ENCODE results near the gene OR51B5. TPM values are rescaled to one million over a fixed set of nuclear protein-coding genes. Genes with fewer than 3 reads are reported as not detected.

Gene OR51B5
- total and polyA plus RNA-seq, 2 of the 4 experiments (the other 2 are of a cell fraction): 0.09 to 0.54 TPM

DNA sequence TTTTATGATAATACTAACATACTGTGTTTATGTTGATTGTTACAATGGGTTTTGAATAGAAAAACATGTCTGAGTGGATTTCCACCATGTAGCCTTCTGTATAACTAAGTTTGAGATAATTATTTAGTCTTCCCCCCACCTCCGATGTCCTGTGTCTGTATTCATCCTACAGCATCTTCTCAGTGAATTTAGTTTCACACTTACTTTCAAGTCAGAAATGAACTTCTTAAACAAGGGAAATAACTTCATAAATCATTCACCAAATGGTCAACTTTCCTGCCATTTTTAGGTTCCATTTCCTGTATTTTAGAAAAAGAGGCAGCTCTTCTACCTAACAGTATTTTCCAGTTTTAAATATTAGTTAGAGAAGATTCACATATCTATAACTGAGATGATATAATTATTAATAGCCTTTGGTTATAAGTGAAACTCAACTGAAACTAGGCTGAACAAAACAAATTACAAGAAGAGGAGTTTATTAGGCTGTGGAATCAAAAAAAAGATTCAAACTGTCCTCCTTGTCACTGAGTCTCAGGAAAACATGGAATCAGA is 3.5 kb downstream of the OR51B5 start:
- DNase-seq (no peak), ATAC-seq (ENCODE audit: low read depth) (no peak)
- peak overlapping the region; percentile 66; the same call in 2 of the 3 replicates for H2BK15ac ChIP-seq (ENCODE audit: low read depth, low read length)
- H4K5ac ChIP-seq (ENCODE audit: low read depth, low read length): peak overlapping the region; percentile 82; the same call in 1 of the 2 replicates
- H4K20me1 ChIP-seq (ENCODE audit: insufficient read depth, low read length): no peaks in the 10 kb centered on the region
- peak overlapping the region; percentile 94; the same call in 1 of the 2 replicates for H2BK120ac ChIP-seq (ENCODE audit: low read depth, low read length)
- peak overlapping the region; percentile 85; the same call in 1 of the 2 replicates for H3K18ac ChIP-seq (ENCODE audit: low read depth, low read length)
- peak overlapping the region; percentile 75 to 78; a peak in 2 of 4 replicates for H4K8ac ChIP-seq (ENCODE audit: low read depth in 2 of 2, low read length in 2 of 2)
- H3K23ac ChIP-seq (ENCODE audit: low read depth, low read length): no peak overlapping the region
- intact Hi-C loops (cut with micrococcal nuclease) (no loop called here), dilution Hi-C loops (cut with HindIII; ENCODE audit: low sequenced_read_pairs, unreplicated experiment) (no loop called here), in situ Hi-C loops (cut with MboI; ENCODE audit: low sequenced_read_pairs) (no loop called here)
- H3K27me3 ChIP-seq (ENCODE audit: control insufficient read depth, insufficient read depth, low read length): no peaks in the 10 kb centered on the region
- H3K9me3 ChIP-seq (ENCODE audit: control insufficient read depth, insufficient read depth, low read length): no peaks in the 10 kb centered on the region
- peaks cover 14% of the 10 kb centered on the region for H3K4me1 ChIP-seq (ENCODE audit: control insufficient read depth, insufficient read depth, low read length)
- peak overlapping the region; percentile 93 for H2BK20ac ChIP-seq (ENCODE audit: low read depth, low read length)
- no peak overlapping the region for H3K14ac ChIP-seq (replicated peaks; ENCODE audit: low read depth, low read length)
- H2BK5ac ChIP-seq (ENCODE audit: low read depth, low read length, poor library complexity, severe bottlenecking): peak overlapping the region; percentile 46
- ChIA-PET CTCF (no interaction called here), POLR2A (ENCODE audit: unreplicated experiment) (no interaction called here)
- peaks cover 7% of the 10 kb centered on the region; the same call in 1 of the 2 replicates for H3K9me1 ChIP-seq (ENCODE audit: insufficient read depth, low read length)
- no peaks in the 10 kb centered on the region for H3K36me3 ChIP-seq (ENCODE audit: control insufficient read depth, insufficient read depth, low read length)
- H2AFZ ChIP-seq (replicated peaks; ENCODE audit: low read length, poor library complexity): no peak overlapping the region
- H3K9ac ChIP-seq (ENCODE audit: low read depth, low read length): no peak overlapping the region
- peak overlapping the region; percentile 21 for H4K91ac ChIP-seq (ENCODE audit: insufficient read depth, low read depth, low read length)
- no peaks in the 10 kb centered on the region for H3K79me1 ChIP-seq (ENCODE audit: low read depth in 1 of 2, low read length in 2 of 2)
- peak overlapping the region; percentile 86; the same call in 1 of the 2 replicates for H3K4ac ChIP-seq (ENCODE audit: low read depth, low read length)
- H3K27ac ChIP-seq (ENCODE audit: insufficient read depth, low read length): no peak overlapping the region
- no peak overlapping the region for H3K4me2 ChIP-seq (ENCODE audit: low read depth, low read length)
- no peak overlapping the region for H3K4me3 ChIP-seq (ENCODE audit: insufficient read depth, low read depth, low read length)
- WGBS, 2 experiments (ENCODE audit: extremely low coverage in 2 of 2, insufficient read length in 1 of 2): no CpG with 5 or more reads among the region's 1 CpG
- H2AK5ac ChIP-seq (ENCODE audit: low read depth, low read length): no peak overlapping the region; the same call in 1 of the 2 replicates
- BruUV-seq (replicated peaks): no TSS peak
- TF ChIP-seq RFX5 (IDR thresholded peaks at IDR 0.05; ENCODE audit: low read depth, low read length) (no peak), BHLHE40 (IDR thresholded peaks at IDR 0.05; ENCODE audit: low read depth, low read length) (no peak), NFE2L2 (IDR thresholded peaks at IDR 0.05; ENCODE audit: low read depth, low read length) (no peak), RAD21 (IDR thresholded peaks at IDR 0.05; ENCODE audit: low read length) (no peak), ELK1 (IDR thresholded peaks at IDR 0.05; ENCODE audit: borderline replicate concordance, low read depth, low read length) (no peak), POLR2A (IDR thresholded peaks at IDR 0.05; ENCODE audit: low read depth, low read length) (no peak), CEBPB (IDR thresholded peaks at IDR 0.05; ENCODE audit: low read depth, low read length) (no peak), CHD1 (IDR thresholded peaks at IDR 0.05; ENCODE audit: low read depth, low read length) (no peak), MAFK (IDR thresholded peaks at IDR 0.05; ENCODE audit: low read depth, low read length) (no peak), USF2 (IDR thresholded peaks at IDR 0.05; ENCODE audit: low read depth, low read length) (no peak), SMC3 (IDR thresholded peaks at IDR 0.05; ENCODE audit: low read depth, low read length) (no peak), MXI1 (IDR thresholded peaks at IDR 0.05; ENCODE audit: borderline replicate concordance, low read depth, low read length) (no peak), FOS (IDR thresholded peaks at IDR 0.05; ENCODE audit: low read depth, low read length) (no peak), MAZ (IDR thresholded peaks at IDR 0.05; ENCODE audit: borderline replicate concordance, low read depth, low read length) (no peak), RCOR1 (IDR thresholded peaks at IDR 0.05; ENCODE audit: insufficient replicate concordance, low read length) (no peak)
- TF ChIP-seq, protein P1, sequence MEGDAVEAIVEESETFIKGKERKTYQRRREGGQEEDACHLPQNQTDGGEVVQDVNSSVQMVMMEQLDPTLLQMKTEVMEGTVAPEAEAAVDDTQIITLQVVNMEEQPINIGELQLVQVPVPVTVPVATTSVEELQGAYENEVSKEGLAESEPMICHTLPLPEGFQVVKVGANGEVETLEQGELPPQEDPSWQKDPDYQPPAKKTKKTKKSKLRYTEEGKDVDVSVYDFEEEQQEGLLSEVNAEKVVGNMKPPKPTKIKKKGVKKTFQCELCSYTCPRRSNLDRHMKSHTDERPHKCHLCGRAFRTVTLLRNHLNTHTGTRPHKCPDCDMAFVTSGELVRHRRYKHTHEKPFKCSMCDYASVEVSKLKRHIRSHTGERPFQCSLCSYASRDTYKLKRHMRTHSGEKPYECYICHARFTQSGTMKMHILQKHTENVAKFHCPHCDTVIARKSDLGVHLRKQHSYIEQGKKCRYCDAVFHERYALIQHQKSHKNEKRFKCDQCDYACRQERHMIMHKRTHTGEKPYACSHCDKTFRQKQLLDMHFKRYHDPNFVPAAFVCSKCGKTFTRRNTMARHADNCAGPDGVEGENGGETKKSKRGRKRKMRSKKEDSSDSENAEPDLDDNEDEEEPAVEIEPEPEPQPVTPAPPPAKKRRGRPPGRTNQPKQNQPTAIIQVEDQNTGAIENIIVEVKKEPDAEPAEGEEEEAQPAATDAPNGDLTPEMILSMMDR (conservative IDR thresholded peaks at IDR 0.05; ENCODE audit: low read depth, low read length): no peak
- no peak overlapping the region for H2AK9ac ChIP-seq (replicated peaks; ENCODE audit: low read depth, low read length, poor library complexity)
- no peak overlapping the region for H3K56ac ChIP-seq (ENCODE audit: extremely low read depth, insufficient read depth, low read length)
